SK-N-SH treated with all-trans-retinoic acid at 6 μM for 48 hours (cell line): ENCODE data around the gene CAMKMT.

Experiments
- ATAC-seq: fragments of 200-7000 bp; cut with Tn5 transposase; 3 replicates; pipeline ENCODE4 v1.9.1; 2020; ENCODE audit warnings: mild to moderate bottlenecking, moderate library complexity
- ARNTL ChIP-seq: fragments of 450-650 bp; formaldehyde crosslinking; IDR thresholded peaks from 2 replicates; pipeline ENCODE4 v1.5.0; 2020; ENCODE audit warnings: low read depth, mild to moderate bottlenecking, moderate library complexity, borderline replicate concordance
- CSDC2 ChIP-seq: fragments of 250-450 bp; sonication (Bioruptor Pico); IDR thresholded peaks from 2 replicates; pipeline ENCODE4 v1.5.0; 2020; ENCODE audit warnings: mild to moderate bottlenecking, moderate library complexity
- CSRNP3 ChIP-seq: fragments of 250-450 bp; sonication (Bioruptor Pico); IDR thresholded peaks from 2 replicates; pipeline ENCODE4 v1.5.1; 2021; ENCODE audit warnings: mild to moderate bottlenecking, moderate library complexity
- ESRRG ChIP-seq: fragments of 250-450 bp; sonication (Bioruptor Pico); IDR thresholded peaks from 2 replicates; pipeline ENCODE4 v1.6.1; 2021; ENCODE audit warnings: mild to moderate bottlenecking
- GLIS3 ChIP-seq: fragments of 250-450 bp; sonication (Bioruptor Pico); IDR thresholded peaks from 2 replicates; pipeline ENCODE4 v1.5.0; 2020; ENCODE audit warnings: mild to moderate bottlenecking, moderate library complexity
- ISL1 ChIP-seq: fragments of 250-450 bp; sonication (Bioruptor Pico); IDR thresholded peaks from 2 replicates; pipeline ENCODE4 v2.1.2; 2022; ENCODE audit warnings: mild to moderate bottlenecking, moderate library complexity
- OSR1 ChIP-seq: fragments of 250-450 bp; sonication (Bioruptor Pico); IDR thresholded peaks from 2 replicates; pipeline ENCODE4 v1.8.0; 2022; ENCODE audit warnings: moderate library complexity, mild to moderate bottlenecking, inconsistent platforms
- PATZ1 ChIP-seq: fragments of 250-450 bp; sonication (Bioruptor Pico); IDR thresholded peaks from 2 replicates; pipeline ENCODE4 v1.8.0; 2020; ENCODE audit warnings: mild to moderate bottlenecking, moderate library complexity, borderline replicate concordance
- PPARA ChIP-seq: fragments of 250-450 bp; sonication (Bioruptor Pico); IDR thresholded peaks from 2 replicates; pipeline ENCODE4 v1.5.0; 2020; ENCODE audit warnings: mild to moderate bottlenecking, borderline replicate concordance
- RARB ChIP-seq: fragments of 250-450 bp; sonication (Bioruptor Pico); IDR thresholded peaks from 2 replicates; pipeline ENCODE4 v1.8.0; 2021; ENCODE audit warnings: mild to moderate bottlenecking, moderate library complexity
- SNAI2 ChIP-seq: fragments of 250-450 bp; sonication (Bioruptor Pico); IDR thresholded peaks from 2 replicates; pipeline ENCODE4 v1.5.0; 2020; ENCODE audit warnings: mild to moderate bottlenecking, moderate library complexity
- TCF4 ChIP-seq: fragments of 250-450 bp; sonication (Bioruptor Pico); IDR thresholded peaks from 2 replicates; pipeline ENCODE4 v1.8.0; 2021; ENCODE audit warnings: mild to moderate bottlenecking, moderate library complexity, borderline replicate concordance
- TOX ChIP-seq: fragments of 250-450 bp; sonication (Bioruptor Pico); IDR thresholded peaks from 2 replicates; pipeline ENCODE4 v1.8.0; 2021; ENCODE audit warnings: mild to moderate bottlenecking, moderate library complexity, borderline replicate concordance
- TSHZ2 ChIP-seq: fragments of 250-450 bp; sonication (Bioruptor Pico); IDR thresholded peaks from 2 replicates; pipeline ENCODE4 v1.5.0; 2020; ENCODE audit warnings: mild to moderate bottlenecking, moderate library complexity
- ZC3H10 ChIP-seq: fragments of 250-450 bp; sonication (Bioruptor Pico); IDR thresholded peaks from 2 replicates; pipeline ENCODE4 v1.5.1; 2021; ENCODE audit warnings: mild to moderate bottlenecking, moderate library complexity
- ZFP3 ChIP-seq: fragments of 250-450 bp; sonication (Bioruptor Pico); IDR thresholded peaks from 2 replicates; pipeline ENCODE4 v1.5.0; 2020; ENCODE audit warnings: mild to moderate bottlenecking, moderate library complexity
- ZFP30 ChIP-seq: fragments of 450-650 bp; formaldehyde crosslinking; IDR thresholded peaks from 2 replicates; pipeline ENCODE4 v1.5.0; 2022; ENCODE audit warnings: mild to moderate bottlenecking, moderate library complexity
- ZNF70 ChIP-seq: fragments of 450-650 bp; formaldehyde crosslinking; IDR thresholded peaks from 2 replicates; pipeline ENCODE4 v1.5.0; 2020; ENCODE audit warnings: mild to moderate bottlenecking, moderate library complexity
- ZNF8 ChIP-seq: fragments of 450-650 bp; formaldehyde crosslinking; IDR thresholded peaks from 2 replicates; pipeline ENCODE4 v1.5.0; 2020; ENCODE audit warnings: mild to moderate bottlenecking, moderate library complexity
- TF ChIP-seq, protein P1 (sequence below): fragments of 250-450 bp; sonication (Bioruptor Pico); IDR thresholded peaks from 2 replicates; pipeline ENCODE4 v1.5.1; 2020; ENCODE audit warnings: low read depth, mild to moderate bottlenecking, moderate library complexity
- TF ChIP-seq, protein P2 (sequence below): fragments of 250-450 bp; sonication (Bioruptor Pico); IDR thresholded peaks from 2 replicates; pipeline ENCODE4 v1.8.0; 2021; ENCODE audit warnings: low read depth, mild to moderate bottlenecking, moderate library complexity, borderline replicate concordance

CAMKMT gene

GRCh38 chr2:44602446-44602845 lies 240.7 kb downstream of the CAMKMT start:
- ATAC-seq: no peak
- TF ChIP-seq, protein P1, sequence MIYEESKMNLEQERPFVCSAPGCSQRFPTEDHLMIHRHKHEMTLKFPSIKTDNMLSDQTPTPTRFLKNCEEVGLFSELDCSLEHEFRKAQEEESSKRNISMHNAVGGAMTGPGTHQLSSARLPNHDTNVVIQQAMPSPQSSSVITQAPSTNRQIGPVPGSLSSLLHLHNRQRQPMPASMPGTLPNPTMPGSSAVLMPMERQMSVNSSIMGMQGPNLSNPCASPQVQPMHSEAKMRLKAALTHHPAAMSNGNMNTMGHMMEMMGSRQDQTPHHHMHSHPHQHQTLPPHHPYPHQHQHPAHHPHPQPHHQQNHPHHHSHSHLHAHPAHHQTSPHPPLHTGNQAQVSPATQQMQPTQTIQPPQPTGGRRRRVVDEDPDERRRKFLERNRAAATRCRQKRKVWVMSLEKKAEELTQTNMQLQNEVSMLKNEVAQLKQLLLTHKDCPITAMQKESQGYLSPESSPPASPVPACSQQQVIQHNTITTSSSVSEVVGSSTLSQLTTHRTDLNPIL (CRISPR knock-in tag): no peak
- TF ChIP-seq, protein P2, sequence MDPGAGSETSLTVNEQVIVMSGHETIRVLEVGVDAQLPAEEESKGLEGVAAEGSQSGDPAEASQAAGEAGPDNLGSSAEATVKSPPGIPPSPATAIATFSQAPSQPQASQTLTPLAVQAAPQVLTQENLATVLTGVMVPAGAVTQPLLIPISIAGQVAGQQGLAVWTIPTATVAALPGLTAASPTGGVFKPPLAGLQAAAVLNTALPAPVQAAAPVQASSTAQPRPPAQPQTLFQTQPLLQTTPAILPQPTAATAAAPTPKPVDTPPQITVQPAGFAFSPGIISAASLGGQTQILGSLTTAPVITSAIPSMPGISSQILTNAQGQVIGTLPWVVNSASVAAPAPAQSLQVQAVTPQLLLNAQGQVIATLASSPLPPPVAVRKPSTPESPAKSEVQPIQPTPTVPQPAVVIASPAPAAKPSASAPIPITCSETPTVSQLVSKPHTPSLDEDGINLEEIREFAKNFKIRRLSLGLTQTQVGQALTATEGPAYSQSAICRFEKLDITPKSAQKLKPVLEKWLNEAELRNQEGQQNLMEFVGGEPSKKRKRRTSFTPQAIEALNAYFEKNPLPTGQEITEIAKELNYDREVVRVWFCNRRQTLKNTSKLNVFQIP: no peak
- TF ChIP-seq PATZ1 (CRISPR knock-in tag) (no peak), OSR1 (no peak), SNAI2 (CRISPR knock-in tag) (no peak), RARB (CRISPR knock-in tag) (no peak), ZNF8 (CRISPR knock-in tag) (no peak), PPARA (CRISPR knock-in tag) (no peak), ISL1 (no peak), ZFP3 (CRISPR knock-in tag) (no peak), GLIS3 (CRISPR knock-in tag) (no peak), ZC3H10 (CRISPR knock-in tag) (no peak), CSRNP3 (no peak), CSDC2 (CRISPR knock-in tag) (no peak), ZNF70 (no peak), TSHZ2 (CRISPR knock-in tag) (no peak), TCF4 (CRISPR knock-in tag) (no peak), TOX (CRISPR knock-in tag) (no peak), ARNTL (CRISPR knock-in tag) (no peak), ZFP30 (CRISPR knock-in tag) (no peak)

- TF ChIP-seq ARNTL (CRISPR knock-in tag) (no peak), SNAI2 (CRISPR knock-in tag) (no peak), ESRRG (no peak)
- ATAC-seq: no peak
Observed at GRCh38 chr2:44605511-44605910, 243.8 kb downstream of the CAMKMT start.

- TF ChIP-seq TCF4 (CRISPR knock-in tag): no peak
- no peak for TF ChIP-seq ZFP3 (CRISPR knock-in tag)
- no peak for TF ChIP-seq ZNF70
- TF ChIP-seq TSHZ2 (CRISPR knock-in tag): no peak
- TF ChIP-seq CSRNP3: no peak
- TF ChIP-seq GLIS3 (CRISPR knock-in tag): no peak
- TF ChIP-seq TOX (CRISPR knock-in tag): no peak
- no peak for TF ChIP-seq PATZ1 (CRISPR knock-in tag)
- ATAC-seq: no peak
Observed at GRCh38 chr2:44612276-44612675, 250.5 kb downstream of the CAMKMT start.
